HepG2 (cell line): ENCODE measurements around the gene SYNGR4. TPM values are rescaled to one million over a fixed set of nuclear protein-coding genes. Genes with fewer than 3 reads are reported as not detected.
A peak's percentile ranks its signal among the peaks of the same experiment; 100 is the strongest.

Experiments
- ARHGAP35 ChIP-seq: sonication (generic); formaldehyde crosslinking; IDR thresholded peaks from 2 replicates; pipeline ENCODE4 v1.9.0; 2022; ENCODE audit warnings: mild to moderate bottlenecking, inconsistent platforms, moderate library complexity, missing genetic modification reagents, borderline replicate concordance
- CC2D1A ChIP-seq: sonication (generic); formaldehyde crosslinking; IDR thresholded peaks from 2 replicates; pipeline ENCODE4 v1.8.1; 2023; ENCODE audit warnings: mild to moderate bottlenecking, missing genetic modification reagents
- DNMT1 ChIP-seq: sonication (generic); formaldehyde crosslinking; IDR thresholded peaks from 2 replicates; pipeline ENCODE4 v1.5.1; 2020; ENCODE audit warnings: mild to moderate bottlenecking, missing genetic modification reagents
- DRAP1 ChIP-seq: IDR thresholded peaks from 2 replicates; pipeline ENCODE4 v1.6.1; 2016; ENCODE audit warnings: missing genetic modification reagents, missing compliant biosample characterization
- FOXO4 ChIP-seq: sonication (generic); formaldehyde crosslinking; conservative IDR thresholded peaks from 2 replicates; pipeline ENCODE4 v1.8.1; 2023; ENCODE audit warnings: missing genetic modification reagents
- IKZF1 ChIP-seq: fragments of 450-650 bp; IDR thresholded peaks from 2 replicates; pipeline ENCODE4 v1.7.1; 2016
- KMT2A ChIP-seq: sonication (generic); formaldehyde crosslinking; IDR thresholded peaks from 2 replicates; pipeline ENCODE4 v1.4.0; 2020; ENCODE audit warnings: missing genetic modification reagents
- MAFK ChIP-seq, 2 experiments: IDR thresholded peaks in 1 of 2; conservative IDR thresholded peaks in 1 of 2; 2 replicates each; pipeline ENCODE4 v1.6.1; 2011; ENCODE audit warnings: improper control_type of control experiment in 2 of 2, low read length in 2 of 2
- PATZ1 ChIP-seq: sonication (generic); formaldehyde crosslinking; IDR thresholded peaks from 2 replicates; pipeline ENCODE4 v1.4.0; 2020; ENCODE audit warnings: missing genetic modification reagents
- PHF5A ChIP-seq: IDR thresholded peaks from one replicate; pipeline ENCODE4 v1.6.1; 2018; ENCODE audit warnings: low read depth, missing genetic modification reagents; ENCODE audit not compliant: unreplicated experiment
- PRDM4 ChIP-seq: sonication (generic); formaldehyde crosslinking; IDR thresholded peaks from 2 replicates; pipeline ENCODE4 v1.9.0; 2021; ENCODE audit warnings: missing genetic modification reagents, borderline replicate concordance
- THRA ChIP-seq: sonication (generic); formaldehyde crosslinking; IDR thresholded peaks from 2 replicates; pipeline ENCODE4 v1.4.0; 2020; ENCODE audit warnings: missing genetic modification reagents, borderline replicate concordance
- ZBED4 ChIP-seq: sonication (generic); formaldehyde crosslinking; IDR thresholded peaks from 2 replicates; pipeline ENCODE4 v1.4.0; 2020; ENCODE audit warnings: missing genetic modification reagents, borderline replicate concordance
- ZNF263 ChIP-seq: sonication (generic); formaldehyde crosslinking; IDR thresholded peaks from 2 replicates; pipeline ENCODE4 v1.4.0; 2020; ENCODE audit warnings: missing genetic modification reagents
- ZNF546 ChIP-seq: sonication (generic); formaldehyde crosslinking; conservative IDR thresholded peaks from 2 replicates; pipeline ENCODE4 v1.8.1; 2023; ENCODE audit warnings: mild to moderate bottlenecking, missing genetic modification reagents
- ZNF562 ChIP-seq: sonication (generic); formaldehyde crosslinking; IDR thresholded peaks from 2 replicates; pipeline ENCODE4 v1.8.0; 2022; ENCODE audit warnings: missing genetic modification reagents, borderline replicate concordance
- polyA plus RNA-seq, 8 experiments: library from polyadenylated mRNA; depleted of rRNA in 3 of 8; stranded (reverse) in 7 of 8; unstranded in 1 of 8; fragments of >200 nt; fragmentation: Illumina TruSeq in 4 of 8; extraction: Trizol in 4 of 8; gene quantifications; 2 replicates each; pipeline versions ENCODE4 v1.2.1 to v1.2.3, GENCODE V29; 2011 to 2016; ENCODE audit warnings: low read depth in 4 of 8, missing spikeins in 1 of 8, mixed read lengths in 1 of 8; ENCODE audit not compliant: insufficient read depth in 1 of 8
- total RNA-seq, 5 experiments: library from RNA; depleted of rRNA; stranded (reverse); fragments of >200 nt; fragmentation: Illumina TruSeq; extraction: Trizol; gene quantifications; 2 replicates each; pipeline ENCODE4 v1.2.3, GENCODE V29; 2016; ENCODE audit warnings: low read depth in 1 of 5

SYNGR4 gene
- total and polyA plus RNA-seq, 2 of the 13 experiments (the other 11 are each of a cell fraction or from before 2014, with no cell fraction given) = not detected

GRCh38 chr19:48391100-48392005 is 27.2 kb downstream of the SYNGR4 start, which contains the start of gene KDELR1 (continued):
- no peak for TF ChIP-seq PRDM4
- TF ChIP-seq DRAP1 (CRISPR knock-in tag) = peak; percentile 45; the same call in 1 of the 2 replicates
- no peak for TF ChIP-seq PHF5A
- no peak for TF ChIP-seq ZNF562 (CRISPR knock-in tag)
- TF ChIP-seq PATZ1 (CRISPR knock-in tag) = peak; percentile 79
- TF ChIP-seq IKZF1 = no peak
- TF ChIP-seq ZNF546 (CRISPR knock-in tag) = peak; percentile 55; the same call in 1 of the 2 replicates
- TF ChIP-seq THRA (CRISPR knock-in tag) = no peak
- no peak for TF ChIP-seq MAFK (conservative IDR thresholded peaks at IDR 0.05 in 1 of 2, IDR thresholded peaks at IDR 0.05 in 1 of 2; ENCODE audit: low read length in 2 of 2)
- TF ChIP-seq FOXO4 (CRISPR knock-in tag) = no peak
- no peak for TF ChIP-seq ZBED4 (CRISPR knock-in tag)
- no peak for TF ChIP-seq CC2D1A (CRISPR knock-in tag)
- no peak for TF ChIP-seq KMT2A (CRISPR knock-in tag)
- peak; percentile 86; the same call in 1 of the 2 replicates for TF ChIP-seq ARHGAP35 (CRISPR knock-in tag)
- TF ChIP-seq DNMT1 (CRISPR knock-in tag) = no peak
- TF ChIP-seq ZNF263 (CRISPR knock-in tag) = 0 out of 2 replicates have a peak, but pooled peaks have one; percentile 29
